ENCODE data around the gene CDC14B. TPM values are rescaled to one million over a fixed set of nuclear protein-coding genes. Genes with fewer than 3 reads are reported as not detected.

CDC14B gene
- total RNA-seq, 1 donor from 2014 or later = 55.7 TPM

Other genes starting within 250 kb of the CDC14B start
- 40.6 and 42.5 TPM in 2 replicates for gene SLC35D2, start 236.1 kb downstream of the CDC14B start, total RNA-seq
- gene ZNF367, start 201.5 kb downstream of the CDC14B start, total RNA-seq = 1.3 and 8.7 TPM in 2 replicates
- 21.0 and 24.8 TPM in 2 replicates for gene HABP4, start 169.7 kb downstream of the CDC14B start, total RNA-seq
- 18.4 and 43.1 TPM in 2 replicates for gene PRXL2C, start 35.5 kb upstream of the CDC14B start, total RNA-seq
- gene ZNF510, start 158.2 kb upstream of the CDC14B start, total RNA-seq = 16.3 and 22.5 TPM in 2 replicates
- 4.5 and 5.0 TPM in 2 replicates for gene ZNF782, start 234.7 kb upstream of the CDC14B start, total RNA-seq

All from renal cortical epithelial cell (primary cell).